Glutamatergic neuron (in vitro differentiated cells): ENCODE results near the gene LIX1. TPM values are rescaled to one million over a fixed set of nuclear protein-coding genes. Genes with fewer than 3 reads are reported as not detected.

Experiments used
- DNase-seq: peaks from one replicate; pipeline ENCODE4 v3.0.0; 2022
- H3K27ac Mint-ChIP-seq: one replicate; pipeline ENCODE4 v1.8.0; 2020; ENCODE audit warnings: mild to moderate bottlenecking, mixed read lengths, inconsistent platforms; ENCODE audit not compliant: unreplicated experiment
- H3K27me3 Mint-ChIP-seq: one replicate; pipeline ENCODE4 v1.8.0; 2020; ENCODE audit warnings: mild to moderate bottlenecking, moderate library complexity, mixed read lengths, inconsistent platforms; ENCODE audit not compliant: unreplicated experiment
- H3K36me3 Mint-ChIP-seq: one replicate; pipeline ENCODE4 v1.8.0; 2020; ENCODE audit warnings: mild to moderate bottlenecking, mixed read lengths, inconsistent platforms; ENCODE audit not compliant: unreplicated experiment
- H3K4me1 Mint-ChIP-seq: one replicate; pipeline ENCODE4 v1.8.0; 2020; ENCODE audit warnings: mild to moderate bottlenecking, low read depth, mixed read lengths, inconsistent platforms; ENCODE audit not compliant: unreplicated experiment
- H3K4me3 Mint-ChIP-seq: one replicate; pipeline ENCODE4 v1.8.0; 2020; ENCODE audit warnings: mild to moderate bottlenecking, mixed read lengths, inconsistent platforms; ENCODE audit not compliant: unreplicated experiment
- H3K9me3 Mint-ChIP-seq: one replicate; pipeline ENCODE4 v1.8.0; 2020; ENCODE audit warnings: mild to moderate bottlenecking, moderate library complexity, mixed read lengths, inconsistent platforms; ENCODE audit not compliant: unreplicated experiment
- total RNA-seq: library from RNA; stranded (reverse); fragmentation: NEBNext Ultra II Directional; extraction: Animal tissue kit (Norgen Biotek cat#: 25700); gene quantifications from one replicate; pipeline ENCODE4 v1.2.1, GENCODE V29; 2021; ENCODE audit not compliant: unreplicated experiment
- TF ChIP-seq, protein P1 (sequence below): fragments of 200-600 bp; sonication (generic); IDR thresholded peaks from one replicate; pipeline ENCODE4 v1.5.0; 2021; ENCODE audit not compliant: partially characterized antibody, unreplicated experiment

Gene LIX1
- total RNA-seq, 1 donor from 2014 or later = not detected

DNA sequence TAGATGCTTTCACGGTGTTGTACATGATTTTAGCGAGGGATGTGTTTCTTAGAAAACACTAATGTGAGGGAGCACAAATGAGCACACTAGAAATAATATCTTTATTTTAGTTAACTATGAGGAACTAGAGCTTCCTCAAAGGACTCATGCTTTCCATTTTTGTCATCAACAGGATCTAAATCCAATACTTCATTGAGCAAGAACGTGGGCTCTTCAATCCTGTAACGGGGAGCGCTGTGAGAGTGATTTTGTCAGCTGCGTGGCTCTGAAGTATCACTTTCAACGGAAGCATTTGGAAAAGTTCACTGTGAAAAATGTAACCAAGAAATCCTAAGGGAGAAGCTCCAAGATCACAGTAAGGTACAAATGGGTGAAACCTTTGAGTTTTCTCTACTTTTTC is 93.2 kb downstream of the LIX1 start:
- Mint-ChIP-seq H3K4me3 (no peak overlapping the region), H3K4me1 (no peaks in the 10 kb centered on the region), H3K36me3 (no peaks in the 10 kb centered on the region), H3K27ac (no peak overlapping the region), H3K9me3 (no peaks in the 10 kb centered on the region), H3K27me3 (no peaks in the 10 kb centered on the region)
- TF ChIP-seq, protein P1, sequence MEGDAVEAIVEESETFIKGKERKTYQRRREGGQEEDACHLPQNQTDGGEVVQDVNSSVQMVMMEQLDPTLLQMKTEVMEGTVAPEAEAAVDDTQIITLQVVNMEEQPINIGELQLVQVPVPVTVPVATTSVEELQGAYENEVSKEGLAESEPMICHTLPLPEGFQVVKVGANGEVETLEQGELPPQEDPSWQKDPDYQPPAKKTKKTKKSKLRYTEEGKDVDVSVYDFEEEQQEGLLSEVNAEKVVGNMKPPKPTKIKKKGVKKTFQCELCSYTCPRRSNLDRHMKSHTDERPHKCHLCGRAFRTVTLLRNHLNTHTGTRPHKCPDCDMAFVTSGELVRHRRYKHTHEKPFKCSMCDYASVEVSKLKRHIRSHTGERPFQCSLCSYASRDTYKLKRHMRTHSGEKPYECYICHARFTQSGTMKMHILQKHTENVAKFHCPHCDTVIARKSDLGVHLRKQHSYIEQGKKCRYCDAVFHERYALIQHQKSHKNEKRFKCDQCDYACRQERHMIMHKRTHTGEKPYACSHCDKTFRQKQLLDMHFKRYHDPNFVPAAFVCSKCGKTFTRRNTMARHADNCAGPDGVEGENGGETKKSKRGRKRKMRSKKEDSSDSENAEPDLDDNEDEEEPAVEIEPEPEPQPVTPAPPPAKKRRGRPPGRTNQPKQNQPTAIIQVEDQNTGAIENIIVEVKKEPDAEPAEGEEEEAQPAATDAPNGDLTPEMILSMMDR = no peak
- no peak for DNase-seq

DNA sequence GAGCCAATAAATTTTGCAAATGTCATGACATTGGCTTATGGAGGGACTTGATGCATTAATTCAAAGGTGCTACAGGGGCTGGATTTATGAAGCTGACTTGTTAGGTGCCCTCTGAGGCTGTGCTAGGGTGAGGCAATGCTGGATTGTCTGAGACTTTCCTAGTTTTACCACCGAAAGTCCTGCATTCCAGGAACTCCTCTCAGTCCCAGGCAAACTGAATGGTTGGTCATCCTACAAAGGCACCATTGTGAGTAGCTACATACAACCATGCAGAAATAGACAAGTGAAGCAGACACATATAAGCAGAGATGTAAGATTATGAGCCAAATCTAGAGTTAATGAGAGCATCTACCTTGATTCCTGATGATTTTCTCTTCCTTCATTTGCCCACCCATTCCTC is 95.3 kb downstream of the LIX1 start:
- Mint-ChIP-seq H3K36me3 (no peaks in the 10 kb centered on the region), H3K9me3 (no peaks in the 10 kb centered on the region), H3K4me3 (no peak overlapping the region), H3K27me3 (no peaks in the 10 kb centered on the region), H3K4me1 (no peaks in the 10 kb centered on the region), H3K27ac (no peak overlapping the region)
- DNase-seq = no peak
- TF ChIP-seq, protein P1 = no peak

DNA sequence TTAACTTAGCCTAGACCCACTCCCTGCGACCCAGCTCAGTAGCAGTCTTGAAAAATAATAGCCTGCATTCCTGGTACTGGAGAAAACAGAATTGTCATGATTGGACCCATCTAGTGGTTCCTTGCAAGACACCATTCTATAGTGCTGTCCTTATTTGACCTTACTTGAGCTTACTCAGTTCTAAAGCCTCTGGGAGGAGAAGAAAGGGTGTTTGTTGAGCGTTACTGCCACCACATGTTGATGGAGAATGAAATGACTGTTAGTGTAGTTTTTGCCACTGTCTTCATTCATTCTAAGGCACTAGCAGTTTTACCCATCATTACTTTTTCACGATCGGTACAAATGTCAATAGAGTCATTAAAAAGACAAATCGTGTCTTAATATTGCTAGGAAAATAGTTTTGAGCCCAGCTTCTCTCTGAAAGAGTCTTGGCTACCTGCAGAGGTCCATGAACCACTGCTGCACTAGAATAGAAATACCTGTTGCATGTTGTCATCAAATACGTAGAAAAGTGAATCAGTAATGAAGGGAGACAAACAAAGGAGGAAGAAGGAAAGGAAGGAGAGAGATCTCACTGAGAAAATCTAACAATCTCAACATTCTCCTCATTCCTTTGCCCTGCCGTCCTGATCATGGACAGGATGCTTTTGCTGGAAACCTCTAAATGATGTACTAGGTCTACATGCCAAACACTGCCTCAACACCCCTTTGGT is 96.0 kb downstream of the LIX1 start:
- TF ChIP-seq, protein P1 = no peak
- H3K36me3 Mint-ChIP-seq = no peaks in the 10 kb centered on the region

DNA sequence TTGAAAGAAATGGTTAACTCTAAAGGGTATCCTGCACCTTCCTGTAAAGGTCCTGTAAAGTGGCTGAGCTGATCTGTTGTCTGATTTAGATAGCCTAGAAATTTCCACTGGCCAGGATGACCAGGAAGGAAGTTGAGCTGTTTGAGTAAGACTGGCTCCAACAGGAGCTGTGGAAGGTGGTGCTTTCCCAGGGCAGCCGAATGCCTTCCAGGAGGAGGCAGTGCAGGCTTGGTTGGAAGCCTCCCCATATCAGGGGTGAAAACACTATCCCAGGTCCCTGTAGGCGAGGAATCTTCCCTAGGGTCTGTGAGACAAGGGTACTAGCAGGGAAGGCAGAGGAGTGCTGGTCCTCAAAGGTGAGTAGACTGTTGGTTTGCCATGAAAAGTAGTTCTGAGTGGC is 98.4 kb downstream of the LIX1 start:
- TF ChIP-seq, protein P1 = no peak
- H3K27me3 Mint-ChIP-seq = no peaks in the 10 kb centered on the region
- H3K4me1 Mint-ChIP-seq = no peaks in the 10 kb centered on the region
- H3K9me3 Mint-ChIP-seq = no peaks in the 10 kb centered on the region
- no peak for DNase-seq
- H3K4me3 Mint-ChIP-seq = no peak overlapping the region
- no peak overlapping the region for H3K27ac Mint-ChIP-seq
- H3K36me3 Mint-ChIP-seq = no peaks in the 10 kb centered on the region

More for the DNA sequence above, 96.0 kb downstream of the LIX1 start:
- Mint-ChIP-seq H3K4me3 (no peak overlapping the region), H3K27ac (no peak overlapping the region), H3K9me3 (no peaks in the 10 kb centered on the region), H3K4me1 (no peaks in the 10 kb centered on the region), H3K27me3 (no peaks in the 10 kb centered on the region)
- no peak for DNase-seq

DNA sequence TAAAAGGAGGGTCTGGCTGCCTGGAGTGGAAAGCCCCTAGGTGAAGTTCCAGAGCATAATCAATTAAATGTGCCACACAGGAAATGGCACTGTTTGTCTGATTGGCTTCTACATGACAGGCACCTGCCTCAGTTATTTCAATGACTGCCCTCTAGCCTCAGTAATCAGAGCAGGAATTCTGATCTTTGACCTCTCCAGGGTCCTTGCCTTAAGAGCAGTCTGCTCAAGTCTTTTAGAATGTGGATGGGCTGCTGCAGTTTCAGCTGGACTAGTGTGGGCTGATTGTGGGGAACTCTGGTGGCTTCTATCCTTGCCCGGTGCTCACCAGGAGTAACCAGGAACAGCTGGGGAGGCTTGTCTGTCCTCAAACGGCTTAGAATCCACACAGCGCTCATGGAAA is 98.9 kb downstream of the LIX1 start:
- no peaks in the 10 kb centered on the region for H3K9me3 Mint-ChIP-seq
- H3K4me3 Mint-ChIP-seq = no peak overlapping the region
- no peaks in the 10 kb centered on the region for H3K4me1 Mint-ChIP-seq
- H3K36me3 Mint-ChIP-seq = no peaks in the 10 kb centered on the region
- DNase-seq = no peak
- no peaks in the 10 kb centered on the region for H3K27me3 Mint-ChIP-seq
- TF ChIP-seq, protein P1 = no peak
- no peak overlapping the region for H3K27ac Mint-ChIP-seq
